Smooth muscle cell (in vitro differentiated cells): Measurements from ENCODE around the gene TBC1D8. TPM values are rescaled to one million over a fixed set of nuclear protein-coding genes. Genes with fewer than 3 reads are reported as not detected.

Experiments
- DNase-seq: peaks from one replicate; lab custom pipeline; 2025; ENCODE audit not compliant: unreplicated experiment; lab: John Stamatoyannopoulos, UW
- H2AFZ ChIP-seq: fragments of 200-600 bp; sonication (generic); 2 replicates; pipeline ENCODE4 v1.6.0; 2016; ENCODE audit warnings: antibody characterized with exemption, low read depth, mild to moderate bottlenecking
- H3F3A ChIP-seq: fragments of 200-600 bp; sonication (generic); 2 replicates; pipeline ENCODE4 v1.6.0; 2017; ENCODE audit warnings: antibody characterized with exemption, low read depth
- H3K27ac ChIP-seq: fragments of 200-600 bp; sonication (generic); 2 replicates; pipeline ENCODE4 v1.5.1; 2016; ENCODE audit warnings: low read depth, mild to moderate bottlenecking
- H3K27me3 ChIP-seq: fragments of 200-600 bp; sonication (generic); 2 replicates; pipeline ENCODE4 v1.6.1; 2016; ENCODE audit warnings: low read depth, mild to moderate bottlenecking
- H3K36me3 ChIP-seq: fragments of 200-600 bp; sonication (generic); 2 replicates; pipeline ENCODE4 v1.5.1; 2016; ENCODE audit warnings: low read depth
- H3K4me1 ChIP-seq: fragments of 200-600 bp; sonication (generic); 2 replicates; pipeline ENCODE4 v1.5.1; 2016; ENCODE audit warnings: low read depth
- H3K4me2 ChIP-seq: fragments of 200-600 bp; sonication (generic); 2 replicates; pipeline ENCODE4 v1.6.0; 2016; ENCODE audit warnings: mild to moderate bottlenecking
- H3K4me3 ChIP-seq: fragments of 200-600 bp; sonication (generic); 2 replicates; pipeline ENCODE4 v1.5.1; 2016; ENCODE audit warnings: mild to moderate bottlenecking
- H3K79me2 ChIP-seq: fragments of 200-600 bp; sonication (generic); 2 replicates; pipeline ENCODE4 v1.6.0; 2016; ENCODE audit warnings: low read depth, mild to moderate bottlenecking
- H3K9ac ChIP-seq: fragments of 200-600 bp; sonication (generic); 2 replicates; pipeline ENCODE4 v1.6.0; 2016; ENCODE audit warnings: low read depth
- H3K9me3 ChIP-seq: fragments of 200-600 bp; sonication (generic); replicated peaks from 2 replicates; pipeline ENCODE4 v1.5.1; 2016; ENCODE audit warnings: low read depth
- H4K20me1 ChIP-seq: fragments of 200-600 bp; sonication (generic); 2 replicates; pipeline ENCODE4 v1.6.0; 2016; ENCODE audit warnings: low read depth
- WGBS: methylation state at CpG from one replicate; pipeline ENCODE4 v1.1.7; 2016; ENCODE audit warnings: low lambda C conversion rate; 5-methylcytosine and 5-hydroxymethylcytosine counted together
- polyA plus RNA-seq: library from polyadenylated mRNA; unstranded; fragments of >200 nt; fragmentation: Nextera tagmentation; extraction: Ambion mirVana; gene quantifications from 2 replicates; pipeline ENCODE4 v1.2.1, GENCODE V29; 2016
- total RNA-seq: library from RNA; depleted of rRNA; stranded (reverse); fragments of >200 nt; gene quantifications from 2 replicates; pipeline ENCODE4 v1.2.3, GENCODE V29; 2014
- TF ChIP-seq, protein P1 (sequence below): fragments of 200-600 bp; sonication (generic); IDR thresholded peaks from 2 replicates; pipeline ENCODE4 v1.5.1; 2017; ENCODE audit warnings: borderline replicate concordance, mild to moderate bottlenecking, antibody characterized with exemption; ENCODE audit not compliant: insufficient read depth, poor library complexity, severe bottlenecking

TBC1D8 gene
- total and polyA plus RNA-seq, 2 experiments from 2014 or later, result 0.89 to 15.1 TPM

DNA sequence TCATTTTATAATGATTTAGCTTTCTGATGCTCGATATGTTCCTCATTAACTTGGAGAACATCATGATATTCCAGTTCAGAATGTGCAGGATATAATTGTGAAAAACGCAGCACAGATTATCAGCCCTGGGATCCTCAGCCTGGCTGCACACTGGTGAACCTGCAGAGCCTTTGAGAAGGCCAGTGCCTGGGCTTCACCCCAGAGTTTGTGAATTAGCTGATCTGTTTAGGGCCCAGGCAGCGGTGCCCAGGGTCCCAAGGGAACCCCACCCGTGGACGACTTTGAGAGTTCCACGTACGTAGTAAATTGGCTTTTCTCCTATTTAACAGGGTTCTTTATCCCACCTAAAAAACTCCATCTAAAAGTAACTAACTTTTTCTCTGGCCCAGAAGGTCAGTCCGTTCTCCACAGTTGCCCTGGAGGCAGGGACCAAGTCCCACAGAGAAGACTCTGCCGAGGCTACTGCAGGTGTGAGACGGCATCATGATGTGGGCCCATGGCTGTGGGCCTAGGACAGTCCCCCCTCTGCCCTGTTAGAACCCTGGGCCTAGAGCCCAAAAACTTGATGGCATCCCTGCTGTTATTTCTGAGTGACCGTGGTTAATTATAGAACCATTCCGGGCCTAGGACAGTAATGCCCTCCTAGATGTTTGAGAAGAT lies 188.7 kb downstream of the TBC1D8 start:
- Histone ChIP-seq H3K9ac (no peak overlapping the region), H3K4me3 (no peak overlapping the region), H3K4me2 (no peak overlapping the region), H3K9me3 (no peaks in the 10 kb centered on the region), H3F3A (no peaks in the 10 kb centered on the region), H3K79me2 (no peaks in the 10 kb centered on the region), H3K27ac (no peak overlapping the region), H3K4me1 (no peaks in the 10 kb centered on the region), H3K36me3 (no peaks in the 10 kb centered on the region), H2AFZ (no peak overlapping the region), H3K27me3 (no peaks in the 10 kb centered on the region), H4K20me1 (no peaks in the 10 kb centered on the region)
- DNase-seq, result no peak
- TF ChIP-seq, protein P1, sequence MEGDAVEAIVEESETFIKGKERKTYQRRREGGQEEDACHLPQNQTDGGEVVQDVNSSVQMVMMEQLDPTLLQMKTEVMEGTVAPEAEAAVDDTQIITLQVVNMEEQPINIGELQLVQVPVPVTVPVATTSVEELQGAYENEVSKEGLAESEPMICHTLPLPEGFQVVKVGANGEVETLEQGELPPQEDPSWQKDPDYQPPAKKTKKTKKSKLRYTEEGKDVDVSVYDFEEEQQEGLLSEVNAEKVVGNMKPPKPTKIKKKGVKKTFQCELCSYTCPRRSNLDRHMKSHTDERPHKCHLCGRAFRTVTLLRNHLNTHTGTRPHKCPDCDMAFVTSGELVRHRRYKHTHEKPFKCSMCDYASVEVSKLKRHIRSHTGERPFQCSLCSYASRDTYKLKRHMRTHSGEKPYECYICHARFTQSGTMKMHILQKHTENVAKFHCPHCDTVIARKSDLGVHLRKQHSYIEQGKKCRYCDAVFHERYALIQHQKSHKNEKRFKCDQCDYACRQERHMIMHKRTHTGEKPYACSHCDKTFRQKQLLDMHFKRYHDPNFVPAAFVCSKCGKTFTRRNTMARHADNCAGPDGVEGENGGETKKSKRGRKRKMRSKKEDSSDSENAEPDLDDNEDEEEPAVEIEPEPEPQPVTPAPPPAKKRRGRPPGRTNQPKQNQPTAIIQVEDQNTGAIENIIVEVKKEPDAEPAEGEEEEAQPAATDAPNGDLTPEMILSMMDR, result no peak
- WGBS, result 96% methylated on average over 12 of the region's 12 CpGs

DNA sequence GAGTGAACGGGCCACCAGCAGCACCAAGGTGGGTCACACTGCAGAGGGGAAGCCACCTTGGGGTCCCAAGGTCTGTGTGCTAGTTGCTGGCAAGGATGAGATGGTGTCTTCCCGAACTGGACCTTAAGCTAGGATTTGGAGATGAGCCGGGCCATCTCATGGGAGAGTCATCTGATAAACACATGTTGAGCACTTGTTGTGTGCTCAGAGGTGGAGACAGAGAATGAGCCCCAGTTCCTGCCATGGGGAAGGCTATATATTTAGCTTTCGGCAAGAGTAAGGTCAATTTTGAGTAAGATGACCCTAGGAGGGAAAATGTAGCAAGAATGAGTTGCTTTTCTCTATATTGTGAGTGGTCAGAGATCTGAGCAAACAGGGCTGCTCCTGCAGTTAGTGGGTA lies 190.5 kb downstream of the TBC1D8 start:
- H2AFZ ChIP-seq, result no peak overlapping the region
- WGBS, result 90% methylated on average over 4 of the region's 4 CpGs
- no peaks in the 10 kb centered on the region for H3K9me3 ChIP-seq
- H3K4me2 ChIP-seq, result no peak overlapping the region
- H3K27me3 ChIP-seq, result no peaks in the 10 kb centered on the region
- H3K27ac ChIP-seq, result no peak overlapping the region
- H3K36me3 ChIP-seq, result no peaks in the 10 kb centered on the region
- H3K4me3 ChIP-seq, result no peak overlapping the region
- H3K4me1 ChIP-seq, result no peaks in the 10 kb centered on the region
- no peaks in the 10 kb centered on the region for H3F3A ChIP-seq
- H3K9ac ChIP-seq, result no peak overlapping the region
- no peak for DNase-seq
- H3K79me2 ChIP-seq, result no peaks in the 10 kb centered on the region
- TF ChIP-seq, protein P1, result no peak
- H4K20me1 ChIP-seq, result no peaks in the 10 kb centered on the region

DNA sequence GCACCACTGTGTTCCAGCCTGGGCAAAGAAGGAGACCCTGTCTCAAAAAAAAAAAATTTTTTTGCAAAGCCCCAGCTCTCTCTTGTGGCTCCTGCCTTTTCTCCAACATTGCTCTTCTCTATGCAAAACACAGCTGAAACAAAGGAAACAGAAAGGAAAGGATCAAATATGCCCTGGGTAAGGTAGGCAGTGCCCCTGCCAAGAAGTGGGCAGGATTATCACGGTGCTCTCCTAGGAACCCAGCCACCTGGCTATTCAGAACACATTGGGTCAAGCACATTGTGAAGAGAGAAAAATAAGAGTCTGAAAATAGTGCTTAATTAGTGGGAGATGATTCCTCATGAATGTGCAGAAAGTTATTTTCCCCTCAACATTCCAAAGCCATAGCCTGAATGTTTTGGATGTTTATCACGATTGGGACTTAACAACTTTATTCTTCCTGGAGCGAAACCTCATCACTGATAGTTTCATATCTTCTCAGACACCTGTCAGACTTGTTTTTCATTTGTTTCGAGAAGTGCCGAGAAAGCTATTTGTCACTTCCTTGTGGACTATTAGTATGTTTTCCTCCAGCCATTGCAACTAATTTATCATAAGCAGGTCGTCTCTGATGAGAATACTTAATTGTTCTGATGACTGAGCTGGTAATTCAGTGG lies 191.8 kb downstream of the TBC1D8 start:
- H3K36me3 ChIP-seq, result no peaks in the 10 kb centered on the region
- no peaks in the 10 kb centered on the region for H3F3A ChIP-seq
- no peaks in the 10 kb centered on the region for H3K4me1 ChIP-seq
- no peaks in the 10 kb centered on the region for H3K79me2 ChIP-seq
- no peak overlapping the region for H3K9ac ChIP-seq
- TF ChIP-seq, protein P1, result no peak
- H4K20me1 ChIP-seq, result no peaks in the 10 kb centered on the region
- H3K9me3 ChIP-seq, result no peaks in the 10 kb centered on the region
- H3K4me2 ChIP-seq, result peak overlapping the region; percentile 50
- DNase-seq, result no peak
- no peak overlapping the region for H3K4me3 ChIP-seq
- H2AFZ ChIP-seq, result no peak overlapping the region
- 67% methylated on average over 6 of the region's 6 CpGs for WGBS
- H3K27ac ChIP-seq, result peak overlapping the region; percentile 76
- H3K27me3 ChIP-seq, result no peaks in the 10 kb centered on the region
